Brain microvascular endothelial cell (primary cell): Measurements from ENCODE around the gene NEUROD2.

ENCODE experiments used
- DNase-seq: peaks from one replicate; pipeline ENCODE4 v3.0.0-alpha.2; 2020
- H3K27ac ChIP-seq: fragments of 250-450 bp; sonication (Bioruptor Pico); 2 replicates; pipeline ENCODE4 v1.5.1; 2020; ENCODE audit warnings: mild to moderate bottlenecking, moderate library complexity
- H3K27me3 ChIP-seq: fragments of 250-450 bp; sonication (Bioruptor Pico); replicated peaks from 2 replicates; pipeline ENCODE4 v1.5.1; 2020; ENCODE audit warnings: mild to moderate bottlenecking
- H3K36me3 ChIP-seq: fragments of 250-450 bp; sonication (Bioruptor Pico); replicated peaks from 2 replicates; pipeline ENCODE4 v1.5.1; 2020; ENCODE audit warnings: mild to moderate bottlenecking
- H3K4me3 ChIP-seq: 2 replicates; pipeline ENCODE4 v1.5.1; 2011; ENCODE audit warnings: low read depth, mild to moderate bottlenecking, control low read depth, low read length, moderate library complexity
- CTCF ChIP-seq: IDR thresholded peaks from 2 replicates; pipeline ENCODE4 v1.5.1; 2011; ENCODE audit warnings: low read depth, mild to moderate bottlenecking, moderate library complexity, low read length, control low read depth, inconsistent platforms; ENCODE audit errors: missing control alignments
- in situ Hi-C: cut with HindIII; loops from 2 replicates; pipeline ENCODE4 v1.10.0; 2017; ENCODE audit warnings: low sequenced_read_pairs, low pct_ligation_motif_present

NEUROD2 gene

GRCh38 chr17:39607851-39608130, at the start of gene NEUROD2:
TSS of gene NEUROD2 (minus strand) at chr17:39607920. CDS start at chr17:39606599, 1,321 bp downstream.
- H3K4me3 ChIP-seq: no peak within 1 kb of the TSS
- H3K36me3 ChIP-seq: no peaks in the 10 kb centered on the region
- no peak for TF ChIP-seq CTCF
- no peak for DNase-seq
- H3K27me3 ChIP-seq: peaks cover 74% of the 10 kb centered on the region
- no peak within 1 kb of the TSS for H3K27ac ChIP-seq
- in situ Hi-C loops: no loop called here

GRCh38 chr17:39655105-39655504, 47.4 kb upstream of the NEUROD2 start:
- no peak overlapping the region for H3K27ac ChIP-seq
- no peak for DNase-seq
- H3K27me3 ChIP-seq: no peaks in the 10 kb centered on the region
- no peaks in the 10 kb centered on the region for H3K36me3 ChIP-seq
- no peak overlapping the region for H3K4me3 ChIP-seq
- in situ Hi-C loops: no loop called here
- no peak for TF ChIP-seq CTCF

- in situ Hi-C loops: no loop called here
- TF ChIP-seq CTCF: peak; percentile 96
- Histone ChIP-seq H3K27me3 (no peaks in the 10 kb centered on the region), H3K27ac (no peak overlapping the region), H3K4me3 (no peak overlapping the region), H3K36me3 (no peaks in the 10 kb centered on the region)
- peak; percentile 22 for DNase-seq
Observed at GRCh38 chr17:39653662-39654331, 46.1 kb upstream of the NEUROD2 start.

- Histone ChIP-seq H3K36me3 (no peaks in the 10 kb centered on the region), H3K27me3 (no peaks in the 10 kb centered on the region), H3K4me3 (no peak overlapping the region), H3K27ac (no peak overlapping the region)
- no peak for DNase-seq
- no peak for TF ChIP-seq CTCF
- in situ Hi-C loops: no loop called here
Observed at GRCh38 chr17:39653316-39653661, 45.6 kb upstream of the NEUROD2 start.

- Histone ChIP-seq H3K36me3 (no peaks in the 10 kb centered on the region), H3K4me3 (no peak overlapping the region), H3K27ac (no peak overlapping the region), H3K27me3 (no peaks in the 10 kb centered on the region)
- in situ Hi-C loops: no loop called here
- DNase-seq: no peak
- no peak for TF ChIP-seq CTCF
Observed at GRCh38 chr17:39652587-39653315, 45.0 kb upstream of the NEUROD2 start.
